ENCODE results near the gene PI3.

The PI3 gene

DNA sequence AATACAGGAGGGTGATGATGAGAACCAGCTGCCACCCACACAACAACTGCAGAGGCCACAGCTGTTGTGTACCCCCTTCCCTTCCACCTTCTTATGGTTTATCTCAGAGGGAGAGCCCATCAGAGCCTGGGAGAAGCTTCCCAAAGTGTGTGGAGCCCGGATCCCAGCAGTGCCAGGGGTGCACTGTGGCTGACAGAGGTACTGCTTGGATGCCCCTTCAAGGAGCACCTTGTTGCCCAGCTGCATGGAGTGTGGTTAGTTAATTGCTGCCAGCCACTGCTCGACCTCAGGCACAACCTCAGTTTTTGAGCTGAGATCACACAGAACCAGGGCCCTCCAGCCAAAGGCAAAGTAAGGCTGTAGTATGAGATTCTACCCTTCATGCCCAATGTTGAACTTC is 13.0 kb downstream of the PI3 start:
- DNase-seq (ENCODE audit: low read depth): no peak

- no peak for DNase-seq (ENCODE audit: low read depth)
Observed at GRCh38 chr20:45189067-45189609, 14.4 kb downstream of the PI3 start.

- no peak for DNase-seq (ENCODE audit: low read depth)
Observed at GRCh38 chr20:45189861-45190260, 15.2 kb downstream of the PI3 start.

DNA sequence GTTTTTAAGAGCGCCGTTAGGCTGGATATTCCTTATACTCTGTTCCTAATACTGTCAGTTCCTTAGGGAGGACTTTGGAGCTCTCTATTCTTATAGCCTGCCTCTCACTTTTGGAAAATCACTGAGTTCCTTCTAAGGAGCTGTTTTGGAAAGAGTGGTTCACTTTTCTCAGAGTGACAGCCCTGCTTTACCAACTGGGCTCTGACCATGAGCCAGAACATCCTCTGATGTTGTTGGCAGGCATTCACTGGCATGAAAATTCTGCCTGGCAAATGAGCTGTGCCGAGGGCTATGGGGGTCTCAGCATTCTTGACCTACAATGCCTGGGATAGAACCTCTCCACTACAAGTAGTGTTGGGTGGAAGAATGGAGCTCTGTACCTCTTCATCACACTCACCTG is 17.2 kb downstream of the PI3 start:
- DNase-seq (ENCODE audit: low read depth): no peak

GRCh38 chr20:45193331-45193730 is 18.6 kb downstream of the PI3 start:
- no peak for DNase-seq (ENCODE audit: low read depth)

GRCh38 chr20:45206725-45207124 is 32.0 kb downstream of the PI3 start, which contains the start of gene SEMG1:
TSS of gene SEMG1 (plus strand) at chr20:45207033. CDS start at chr20:45207054, 21 bp downstream.
- no peak for DNase-seq (ENCODE audit: low read depth)

DNA sequence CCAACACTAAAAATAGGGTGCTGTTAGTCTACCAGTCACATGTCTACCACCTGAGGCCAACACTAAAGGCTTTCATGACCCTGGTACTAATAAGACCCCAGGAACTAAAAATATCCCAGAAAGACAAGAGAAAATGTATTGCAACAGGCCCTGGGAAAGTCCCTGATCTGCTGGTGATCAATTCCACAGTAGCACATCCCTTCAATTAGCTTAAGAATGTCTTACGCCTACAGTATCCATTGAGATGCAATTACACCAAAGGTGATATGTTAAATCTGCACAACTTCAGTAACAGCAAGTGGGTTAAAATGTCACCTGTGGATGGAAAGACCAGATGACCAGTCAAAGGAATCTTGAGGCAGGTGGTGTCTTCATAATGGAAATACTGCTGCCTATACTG is 35.2 kb downstream of the PI3 start:
- DNase-seq (ENCODE audit: low read depth): no peak

GRCh38 chr20:45211569-45212474 is 37.1 kb downstream of the PI3 start:
- no peak for DNase-seq (ENCODE audit: low read depth)

DNA sequence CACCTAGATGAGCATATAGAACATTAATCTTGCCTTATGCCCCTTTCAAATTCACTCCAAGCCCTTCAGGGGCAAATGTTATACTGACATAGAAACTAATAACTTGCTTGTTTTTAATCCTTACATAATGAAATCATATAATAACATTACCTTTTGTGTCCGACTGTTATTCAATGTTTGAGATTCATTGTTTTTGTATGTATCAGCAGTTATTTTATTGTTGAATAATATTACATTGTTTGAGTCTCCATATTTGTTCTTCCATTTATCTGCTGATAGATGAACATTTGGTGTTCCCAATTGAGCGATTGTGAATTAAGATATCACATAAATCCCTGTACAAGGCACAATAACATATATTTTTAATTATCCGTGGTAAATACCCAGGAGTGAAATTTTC is 38.1 kb downstream of the PI3 start:
- DNase-seq (ENCODE audit: low read depth): no peak

DNA sequence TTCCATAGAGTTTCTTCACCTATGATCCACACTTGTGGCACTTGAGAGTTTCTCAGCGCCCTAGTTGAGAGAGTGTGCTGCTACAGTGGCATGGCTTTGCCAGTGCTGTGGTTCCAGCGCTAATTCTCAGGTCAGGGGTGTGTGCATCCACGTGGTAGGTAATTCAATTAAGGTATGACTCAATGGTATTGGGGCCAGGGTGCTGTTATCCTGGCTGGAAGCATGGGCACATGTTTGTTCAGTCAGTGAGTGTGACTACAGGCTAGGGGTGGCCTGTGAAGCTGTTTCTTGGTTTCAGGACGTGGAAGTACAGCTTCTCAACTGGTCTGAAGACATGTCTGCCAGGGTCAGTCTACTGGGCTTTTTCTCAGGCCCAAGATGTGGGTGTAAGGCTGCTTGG is 43.4 kb downstream of the PI3 start:
- DNase-seq (ENCODE audit: low read depth): no peak

- DNase-seq (ENCODE audit: low read depth): no peak
Observed at GRCh38 chr20:45218636-45219035, 43.9 kb downstream of the PI3 start.

- DNase-seq (ENCODE audit: low read depth): no peak
Observed at GRCh38 chr20:45221076-45221475, 46.4 kb downstream of the PI3 start, which contains the start of gene SEMG2. TSS of gene SEMG2 (plus strand) at chr20:45221373. CDS start at chr20:45221390, 17 bp downstream.

- no peak for DNase-seq (ENCODE audit: low read depth)
Observed at GRCh38 chr20:45223136-45223535, 48.4 kb downstream of the PI3 start.
